Liver (tissue), 9 donors: ENCODE results near the gene MAGI1. TPM values are rescaled to one million over a fixed set of nuclear protein-coding genes. Genes with fewer than 3 reads are reported as not detected.

Experiments
- DNase-seq: peaks from one replicate; pipeline ENCODE4 v3.0.0-alpha.2; 2017; ENCODE audit warnings: low spot score
- H3K27ac ChIP-seq, 2 donors: one replicate each; pipeline ENCODE4 v1.7.0; 2013; ENCODE audit warnings: inconsistent platforms in 2 of 2, low read length in 2 of 2, control low read depth in 1 of 2, low read depth in 1 of 2, mild to moderate bottlenecking in 1 of 2
- H3K27me3 ChIP-seq, 4 donors: one replicate each; pipeline versions ENCODE4 v1.6.1 to v1.7.0; 2013; ENCODE audit warnings: low read length in 3 of 4, inconsistent platforms in 1 of 4, mild to moderate bottlenecking in 1 of 4, moderate library complexity in 1 of 4; ENCODE audit not compliant: control insufficient read depth in 4 of 4, insufficient read depth in 4 of 4
- H3K36me3 ChIP-seq, 4 donors: one replicate each; pipeline versions ENCODE4 v1.6.1 to v1.7.0; 2013; ENCODE audit warnings: low read length in 3 of 4, mild to moderate bottlenecking in 3 of 4, low read depth in 1 of 4, moderate library complexity in 1 of 4; ENCODE audit not compliant: control insufficient read depth in 4 of 4, insufficient read depth in 3 of 4
- H3K4me1 ChIP-seq, 4 donors: one replicate each; pipeline versions ENCODE4 v1.6.1 to v1.7.0; 2013; ENCODE audit warnings: low read length in 3 of 4, mild to moderate bottlenecking in 3 of 4, moderate library complexity in 1 of 4; ENCODE audit not compliant: control insufficient read depth in 4 of 4, insufficient read depth in 4 of 4
- H3K4me3 ChIP-seq, 3 donors: one replicate each; pipeline versions ENCODE4 v1.6.1 to v1.7.0; 2013; ENCODE audit warnings: low read length in 3 of 3, control low read depth in 1 of 3, low read depth in 1 of 3, mild to moderate bottlenecking in 1 of 3
- H3K9ac ChIP-seq, 2 donors: one replicate each; pipeline ENCODE4 v1.7.0; 2013; ENCODE audit warnings: low read length in 2 of 2, mild to moderate bottlenecking in 2 of 2, moderate library complexity in 2 of 2, control low read depth in 1 of 2, low read depth in 1 of 2
- H3K9me3 ChIP-seq, 4 donors: one replicate each; pipeline versions ENCODE4 v1.6.1 to v1.7.0; 2013; ENCODE audit warnings: low read length in 3 of 4; ENCODE audit not compliant: control insufficient read depth in 4 of 4
- ATF3 ChIP-seq: IDR thresholded peaks from 2 replicates; pipeline ENCODE4 v1.6.1; 2016; ENCODE audit warnings: antibody characterized with exemption
- EGR1 ChIP-seq, 2 donors: IDR thresholded peaks; 2 replicates each; pipeline ENCODE4 v1.6.1; 2016 to 2018; ENCODE audit warnings: antibody characterized with exemption in 2 of 2, low read depth in 2 of 2
- FOXA1 ChIP-seq: IDR thresholded peaks from 2 replicates; pipeline ENCODE4 v1.6.1; 2016; ENCODE audit warnings: antibody characterized with exemption
- FOXA2 ChIP-seq: IDR thresholded peaks from 2 replicates; pipeline ENCODE4 v1.6.1; 2016; ENCODE audit warnings: antibody characterized with exemption
- GABPA ChIP-seq, 2 donors: IDR thresholded peaks in 1 of 2; conservative IDR thresholded peaks in 1 of 2; 2 replicates each; pipeline ENCODE4 v1.6.1; 2016; ENCODE audit warnings: antibody characterized with exemption in 2 of 2, mild to moderate bottlenecking in 1 of 2, moderate library complexity in 1 of 2
- HNF4A ChIP-seq, 2 donors: conservative IDR thresholded peaks; 2 replicates each; pipeline ENCODE4 v1.6.1; 2016; ENCODE audit warnings: antibody characterized with exemption in 2 of 2, mild to moderate bottlenecking in 2 of 2
- HNF4G ChIP-seq: IDR thresholded peaks from 2 replicates; pipeline ENCODE4 v1.6.1; 2016; ENCODE audit warnings: antibody characterized with exemption
- JUND ChIP-seq, 2 donors: IDR thresholded peaks; 2 replicates each; pipeline ENCODE4 v1.6.1; 2016; ENCODE audit warnings: antibody characterized with exemption in 2 of 2
- NR2F2 ChIP-seq: IDR thresholded peaks from 2 replicates; pipeline ENCODE4 v1.6.1; 2016; ENCODE audit warnings: antibody characterized with exemption
- RAD21 ChIP-seq, 2 donors: IDR thresholded peaks; 2 replicates each; pipeline ENCODE4 v1.6.1; 2016; ENCODE audit warnings: antibody characterized with exemption in 2 of 2, mild to moderate bottlenecking in 2 of 2
- RXRA ChIP-seq, 2 donors: IDR thresholded peaks; 2 replicates each; pipeline ENCODE4 v1.6.1; 2017 to 2018; ENCODE audit warnings: antibody characterized with exemption in 2 of 2, mild to moderate bottlenecking in 1 of 2
- SP1 ChIP-seq: IDR thresholded peaks from 2 replicates; pipeline ENCODE4 v1.6.1; 2018; ENCODE audit warnings: antibody characterized with exemption, mild to moderate bottlenecking
- TAF1 ChIP-seq: conservative IDR thresholded peaks from 2 replicates; pipeline ENCODE4 v1.6.1; 2016; ENCODE audit warnings: antibody characterized with exemption, mild to moderate bottlenecking
- YY1 ChIP-seq: IDR thresholded peaks from 2 replicates; pipeline ENCODE4 v1.6.1; 2016; ENCODE audit warnings: antibody characterized with exemption, mild to moderate bottlenecking
- WGBS: extraction: QIAGEN DNeasy Blood & Tissue Kit; methylation state at CpG from one replicate; pipeline ENCODE4 v1.1.7; 2013; 5-methylcytosine and 5-hydroxymethylcytosine counted together
- polyA plus RNA-seq, 2 donors: library from polyadenylated mRNA; stranded (reverse) in 1 of 2; unstranded in 1 of 2; fragments of 200-250 nt in 1 of 2; fragments of >200 nt in 1 of 2; fragmentation: Nextera tagmentation in 1 of 2; extraction: Ambion mirVana in 1 of 2; gene quantifications; one replicate each; pipeline versions ENCODE4 v1.2.1 to v1.2.3, GENCODE V29; 2013 to 2015
- total RNA-seq, 2 donors: library from RNA; depleted of rRNA; stranded (reverse); fragments of >200 nt; gene quantifications; one replicate each; pipeline ENCODE4 v1.2.3, GENCODE V29; 2014
- TF ChIP-seq, protein P1 (sequence below): IDR thresholded peaks from 2 replicates; pipeline ENCODE4 v1.6.1; 2016; ENCODE audit warnings: antibody characterized with exemption, mild to moderate bottlenecking
- TF ChIP-seq, protein P2 (sequence below): IDR thresholded peaks from 2 replicates; pipeline ENCODE4 v1.6.1; 2016; ENCODE audit warnings: antibody characterized with exemption
- TF ChIP-seq, protein P3 (sequence below): fragments of 150-350 bp; IDR thresholded peaks from 2 replicates; pipeline ENCODE4 v1.5.1; 2017; ENCODE audit warnings: improper control_type of control experiment, low read depth, low read length; ENCODE audit not compliant: missing input control
- TF ChIP-seq, protein P4 (sequence below): IDR thresholded peaks from 2 replicates; pipeline ENCODE4 v1.6.1; 2016; ENCODE audit warnings: antibody characterized with exemption
- donor health status: healthy.
- donor health status: healthy.
- donor health status: healthy.
- donor health status: healthy.
- donor health status: healthy.

The MAGI1 gene
- total and polyA plus RNA-seq, 4 donors, result 9.6 to 68.8 (median 14.0) TPM

DNA sequence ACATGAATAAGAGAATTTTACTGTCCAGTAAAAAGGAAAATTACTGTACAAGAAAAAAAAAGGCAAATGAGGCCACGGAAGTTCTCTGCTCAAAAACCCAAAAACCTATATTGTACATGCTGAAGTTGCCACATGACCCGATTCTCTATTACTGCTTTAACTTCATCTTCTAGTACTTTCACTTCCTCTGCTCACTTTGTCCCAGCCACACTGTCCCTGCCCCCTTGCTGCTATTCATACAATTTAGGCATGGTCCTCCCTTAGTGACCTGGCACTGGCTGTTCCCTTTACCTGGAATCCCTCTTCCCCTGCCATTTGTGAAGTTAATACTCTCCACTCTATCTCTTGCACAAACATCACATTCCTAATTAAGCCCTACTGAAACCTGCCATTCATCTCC is 457.4 kb downstream of the MAGI1 start:
- DNase-seq, result no peak
- Histone ChIP-seq H3K9ac (no peak overlapping the region), H3K9me3 (no peaks in the 10 kb centered on the region), H3K36me3 (no peaks in the 10 kb centered on the region), H3K27me3 (no peaks in the 10 kb centered on the region), H3K27ac (no peak overlapping the region), H3K4me1 (peaks cover 0 to 10% (median 0%) of the 10 kb centered on the region in 4 donors), H3K4me3 (no peak overlapping the region)
- TF ChIP-seq ATF3, result no peak
- WGBS, result 89% methylated on average over 2 of the region's 2 CpGs

- TF ChIP-seq JUND (IDR thresholded peaks at IDR 0.05) (no peak), YY1 (no peak), FOXA2 (no peak), RAD21 (IDR thresholded peaks at IDR 0.05) (no peak), TAF1 (no peak), EGR1 (IDR thresholded peaks at IDR 0.05; ENCODE audit: low read depth in 2 of 2) (no peak), FOXA1 (no peak), ATF3 (no peak), HNF4G (no peak), NR2F2 (no peak), GABPA (IDR thresholded peaks at IDR 0.05 in 1 of 2, conservative IDR thresholded peaks at IDR 0.05 in 1 of 2) (no peak), HNF4A (conservative IDR thresholded peaks at IDR 0.05) (no peak), RXRA (IDR thresholded peaks at IDR 0.05) (no peak), SP1 (no peak)
- TF ChIP-seq, protein P1, sequence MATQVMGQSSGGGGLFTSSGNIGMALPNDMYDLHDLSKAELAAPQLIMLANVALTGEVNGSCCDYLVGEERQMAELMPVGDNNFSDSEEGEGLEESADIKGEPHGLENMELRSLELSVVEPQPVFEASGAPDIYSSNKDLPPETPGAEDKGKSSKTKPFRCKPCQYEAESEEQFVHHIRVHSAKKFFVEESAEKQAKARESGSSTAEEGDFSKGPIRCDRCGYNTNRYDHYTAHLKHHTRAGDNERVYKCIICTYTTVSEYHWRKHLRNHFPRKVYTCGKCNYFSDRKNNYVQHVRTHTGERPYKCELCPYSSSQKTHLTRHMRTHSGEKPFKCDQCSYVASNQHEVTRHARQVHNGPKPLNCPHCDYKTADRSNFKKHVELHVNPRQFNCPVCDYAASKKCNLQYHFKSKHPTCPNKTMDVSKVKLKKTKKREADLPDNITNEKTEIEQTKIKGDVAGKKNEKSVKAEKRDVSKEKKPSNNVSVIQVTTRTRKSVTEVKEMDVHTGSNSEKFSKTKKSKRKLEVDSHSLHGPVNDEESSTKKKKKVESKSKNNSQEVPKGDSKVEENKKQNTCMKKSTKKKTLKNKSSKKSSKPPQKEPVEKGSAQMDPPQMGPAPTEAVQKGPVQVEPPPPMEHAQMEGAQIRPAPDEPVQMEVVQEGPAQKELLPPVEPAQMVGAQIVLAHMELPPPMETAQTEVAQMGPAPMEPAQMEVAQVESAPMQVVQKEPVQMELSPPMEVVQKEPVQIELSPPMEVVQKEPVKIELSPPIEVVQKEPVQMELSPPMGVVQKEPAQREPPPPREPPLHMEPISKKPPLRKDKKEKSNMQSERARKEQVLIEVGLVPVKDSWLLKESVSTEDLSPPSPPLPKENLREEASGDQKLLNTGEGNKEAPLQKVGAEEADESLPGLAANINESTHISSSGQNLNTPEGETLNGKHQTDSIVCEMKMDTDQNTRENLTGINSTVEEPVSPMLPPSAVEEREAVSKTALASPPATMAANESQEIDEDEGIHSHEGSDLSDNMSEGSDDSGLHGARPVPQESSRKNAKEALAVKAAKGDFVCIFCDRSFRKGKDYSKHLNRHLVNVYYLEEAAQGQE, result no peak
- TF ChIP-seq, protein P2, sequence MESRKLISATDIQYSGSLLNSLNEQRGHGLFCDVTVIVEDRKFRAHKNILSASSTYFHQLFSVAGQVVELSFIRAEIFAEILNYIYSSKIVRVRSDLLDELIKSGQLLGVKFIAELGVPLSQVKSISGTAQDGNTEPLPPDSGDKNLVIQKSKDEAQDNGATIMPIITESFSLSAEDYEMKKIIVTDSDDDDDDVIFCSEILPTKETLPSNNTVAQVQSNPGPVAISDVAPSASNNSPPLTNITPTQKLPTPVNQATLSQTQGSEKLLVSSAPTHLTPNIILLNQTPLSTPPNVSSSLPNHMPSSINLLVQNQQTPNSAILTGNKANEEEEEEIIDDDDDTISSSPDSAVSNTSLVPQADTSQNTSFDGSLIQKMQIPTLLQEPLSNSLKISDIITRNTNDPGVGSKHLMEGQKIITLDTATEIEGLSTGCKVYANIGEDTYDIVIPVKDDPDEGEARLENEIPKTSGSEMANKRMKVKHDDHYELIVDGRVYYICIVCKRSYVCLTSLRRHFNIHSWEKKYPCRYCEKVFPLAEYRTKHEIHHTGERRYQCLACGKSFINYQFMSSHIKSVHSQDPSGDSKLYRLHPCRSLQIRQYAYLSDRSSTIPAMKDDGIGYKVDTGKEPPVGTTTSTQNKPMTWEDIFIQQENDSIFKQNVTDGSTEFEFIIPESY, result no peak
- TF ChIP-seq, protein P3, sequence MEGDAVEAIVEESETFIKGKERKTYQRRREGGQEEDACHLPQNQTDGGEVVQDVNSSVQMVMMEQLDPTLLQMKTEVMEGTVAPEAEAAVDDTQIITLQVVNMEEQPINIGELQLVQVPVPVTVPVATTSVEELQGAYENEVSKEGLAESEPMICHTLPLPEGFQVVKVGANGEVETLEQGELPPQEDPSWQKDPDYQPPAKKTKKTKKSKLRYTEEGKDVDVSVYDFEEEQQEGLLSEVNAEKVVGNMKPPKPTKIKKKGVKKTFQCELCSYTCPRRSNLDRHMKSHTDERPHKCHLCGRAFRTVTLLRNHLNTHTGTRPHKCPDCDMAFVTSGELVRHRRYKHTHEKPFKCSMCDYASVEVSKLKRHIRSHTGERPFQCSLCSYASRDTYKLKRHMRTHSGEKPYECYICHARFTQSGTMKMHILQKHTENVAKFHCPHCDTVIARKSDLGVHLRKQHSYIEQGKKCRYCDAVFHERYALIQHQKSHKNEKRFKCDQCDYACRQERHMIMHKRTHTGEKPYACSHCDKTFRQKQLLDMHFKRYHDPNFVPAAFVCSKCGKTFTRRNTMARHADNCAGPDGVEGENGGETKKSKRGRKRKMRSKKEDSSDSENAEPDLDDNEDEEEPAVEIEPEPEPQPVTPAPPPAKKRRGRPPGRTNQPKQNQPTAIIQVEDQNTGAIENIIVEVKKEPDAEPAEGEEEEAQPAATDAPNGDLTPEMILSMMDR, result no peak
- TF ChIP-seq, protein P4, sequence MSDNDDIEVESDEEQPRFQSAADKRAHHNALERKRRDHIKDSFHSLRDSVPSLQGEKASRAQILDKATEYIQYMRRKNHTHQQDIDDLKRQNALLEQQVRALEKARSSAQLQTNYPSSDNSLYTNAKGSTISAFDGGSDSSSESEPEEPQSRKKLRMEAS, result no peak
- Histone ChIP-seq H3K9ac (no peak overlapping the region), H3K27ac (no peak overlapping the region), H3K9me3 (no peaks in the 10 kb centered on the region), H3K36me3 (no peaks in the 10 kb centered on the region), H3K27me3 (no peaks in the 10 kb centered on the region), H3K4me3 (no peak overlapping the region), H3K4me1 (peaks cover 0 to 6% (median 0%) of the 10 kb centered on the region in 4 donors)
- WGBS, result over 99% methylated on average over 5 of the region's 5 CpGs
- DNase-seq, result no peak
Observed at GRCh38 chr3:65578861-65579260, 459.9 kb downstream of the MAGI1 start.
